Measurements from ENCODE around the gene DMBX1. TPM values are rescaled to one million over a fixed set of nuclear protein-coding genes. Genes with fewer than 3 reads are reported as not detected.

The DMBX1 gene
- total RNA-seq, 2 experiments from 2014 or later: 0.10 TPM; not detected in 1

DNA sequence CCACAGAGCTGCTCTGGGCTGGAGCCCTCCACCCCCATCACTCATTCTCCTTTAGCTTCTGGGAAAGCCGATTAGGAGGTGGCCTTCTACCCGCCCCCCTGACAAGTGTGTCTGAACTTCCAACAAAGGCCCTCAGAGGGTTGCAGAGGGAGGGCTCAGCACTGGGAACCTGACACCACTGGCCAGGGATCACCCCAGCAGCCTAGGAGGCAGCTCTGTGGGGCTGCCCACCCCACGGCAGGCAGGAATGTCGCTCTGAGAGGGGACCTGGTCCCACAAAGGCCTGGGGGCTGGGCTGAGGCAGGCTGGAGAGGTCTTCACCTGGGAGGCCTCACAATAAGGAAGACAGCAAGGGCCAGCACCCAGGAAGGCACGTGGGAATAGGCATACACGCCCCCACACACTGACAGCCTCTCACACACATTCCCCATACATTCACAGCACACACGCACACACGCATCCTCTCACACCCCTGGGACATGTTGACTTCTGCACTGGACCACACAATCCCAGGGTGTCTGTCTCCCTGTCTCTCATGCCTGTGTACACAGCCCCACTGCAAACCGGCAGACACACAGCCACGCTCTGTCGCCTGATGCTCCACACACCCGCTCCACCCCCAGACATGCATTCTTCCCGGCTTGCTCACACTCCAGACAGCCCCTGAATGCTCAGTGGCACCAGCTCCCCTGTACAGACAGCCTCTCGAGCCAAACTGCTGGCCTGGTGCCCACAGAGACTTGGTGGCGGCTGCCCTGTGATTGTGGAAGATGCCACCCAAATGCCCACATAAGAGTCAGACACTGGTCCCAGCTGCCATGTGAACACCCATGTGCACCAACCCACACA, 30.7 kb downstream of the DMBX1 start:
- Mint-ChIP-seq H3K4me1 (peaks cover 15% of the 10 kb centered on the region), H3K27me3 (peaks cover 25% of the 10 kb centered on the region), H3K27ac (peak overlapping the region; percentile 4), H3K4me3 (no peak overlapping the region), H3K36me3 (ENCODE audit: low read depth) (no peaks in the 10 kb centered on the region), H3K9me3 (no peaks in the 10 kb centered on the region)
- ChIA-PET POLR2A (no interaction called here), CTCF (interaction anchor here (1.1 to 1.9 kb wide), 2 partner anchors 9 to 75 kb away, joined by 3 to 4 read pairs; no protein-coding TSS in a partner anchor)
- no peak for DNase-seq

DNA sequence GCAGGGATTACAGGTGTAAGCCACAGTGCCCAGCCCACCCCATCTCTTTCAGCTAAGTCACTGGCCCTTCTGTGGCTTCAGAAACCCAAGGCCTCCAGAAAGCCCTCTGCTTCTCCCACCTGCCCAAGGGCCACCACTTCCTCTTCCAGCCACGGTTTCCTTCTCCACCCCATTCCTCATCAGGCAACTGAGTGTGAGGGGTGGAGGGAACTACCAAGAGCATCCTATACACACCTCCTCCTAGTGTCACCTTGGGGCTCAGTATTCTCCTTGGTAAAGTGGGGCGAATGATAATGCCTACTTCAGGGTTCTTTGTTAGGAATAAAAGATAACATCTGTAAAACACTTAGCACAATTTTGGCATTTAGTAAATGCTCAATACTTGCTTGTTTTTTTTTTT, 31.8 kb downstream of the DMBX1 start:
- Mint-ChIP-seq H3K36me3 (ENCODE audit: low read depth) (no peaks in the 10 kb centered on the region), H3K9me3 (no peaks in the 10 kb centered on the region), H3K4me3 (no peak overlapping the region), H3K27me3 (peaks cover 28% of the 10 kb centered on the region), H3K4me1 (peaks cover 15% of the 10 kb centered on the region), H3K27ac (no peak overlapping the region)
- ChIA-PET CTCF (interaction anchor here (1.1 to 2.7 kb wide), 5 partner anchors 8 to 76 kb away, joined by 3 to 12 read pairs (median 8); no protein-coding TSS in a partner anchor), POLR2A (interaction anchor here (0.6 kb wide), 1 partner anchor 141 kb away, joined by 3 read pairs; no protein-coding TSS in a partner anchor)
- DNase-seq: no peak

DNA sequence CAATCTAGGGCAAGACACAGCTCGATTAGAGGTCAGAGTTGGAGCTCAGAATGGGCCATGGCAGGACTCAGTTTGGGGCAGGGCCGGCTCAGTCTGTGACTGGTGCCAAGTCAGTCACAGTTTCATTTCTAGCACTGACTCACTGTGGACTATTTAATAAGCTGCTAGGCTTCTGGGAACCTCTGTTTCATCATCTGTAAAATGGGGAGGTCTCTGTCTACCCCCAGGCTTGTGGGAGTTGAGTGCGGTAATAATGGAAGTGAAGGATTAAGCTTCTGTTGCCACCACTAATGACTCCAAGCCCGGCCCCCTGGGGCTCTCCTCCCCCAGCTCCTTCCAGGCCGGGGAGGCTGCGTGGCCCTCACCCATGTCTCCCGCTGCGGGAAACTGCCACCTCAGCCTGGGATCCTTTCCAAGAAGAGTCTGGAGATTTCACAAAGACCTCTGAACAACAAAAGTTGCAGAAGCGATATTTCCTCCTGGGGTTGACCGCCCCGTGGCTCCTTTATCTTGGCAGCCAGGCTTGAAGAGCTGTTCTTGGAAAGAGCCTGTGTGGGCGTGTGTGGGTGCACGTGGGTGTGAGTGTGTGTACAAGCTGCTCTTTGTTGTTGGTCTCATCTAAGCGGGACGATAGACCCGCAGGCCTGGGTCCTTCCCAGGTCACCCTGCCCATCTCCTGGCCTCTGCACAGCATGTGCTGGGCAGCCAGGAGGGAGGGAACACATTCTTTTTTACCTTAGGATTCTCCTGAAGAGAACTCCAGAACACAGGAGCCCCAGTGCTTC, 32.7 kb downstream of the DMBX1 start:
- ChIA-PET CTCF (interaction anchor here (0.7 to 2.7 kb wide), 8 partner anchors 9 to 262 kb away, joined by 3 to 12 read pairs (median 5); a partner anchor contains a TSS), POLR2A (interaction anchor here (0.6 kb wide), 1 partner anchor 140 kb away, joined by 3 read pairs; no protein-coding TSS in a partner anchor)
- H3K4me1 Mint-ChIP-seq: peaks cover 15% of the 10 kb centered on the region
- DNase-seq: no peak
- H3K27me3 Mint-ChIP-seq: peaks cover 21% of the 10 kb centered on the region
- peak overlapping the region; percentile 41 for H3K27ac Mint-ChIP-seq
- no peak overlapping the region for H3K4me3 Mint-ChIP-seq
- H3K36me3 Mint-ChIP-seq (ENCODE audit: low read depth): no peaks in the 10 kb centered on the region
- H3K9me3 Mint-ChIP-seq: no peaks in the 10 kb centered on the region

DNA sequence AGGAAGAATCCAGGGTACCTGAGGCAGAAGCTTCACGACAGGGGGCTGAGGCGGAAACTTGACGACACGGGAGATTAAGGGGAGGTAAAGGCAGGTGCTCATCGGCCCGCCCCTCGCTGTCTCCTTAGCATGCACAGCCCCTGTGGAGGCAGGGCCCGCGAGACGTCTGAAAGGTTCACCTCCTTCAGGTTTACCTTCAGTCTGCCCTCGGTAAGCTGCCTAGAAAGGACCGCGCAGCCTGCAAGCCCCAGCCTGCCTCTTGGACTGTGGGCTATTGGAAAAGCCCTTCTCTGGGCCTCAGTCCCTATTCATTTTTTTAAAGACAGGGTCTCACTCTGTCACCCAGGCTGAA, 33.3 kb downstream of the DMBX1 start:
- Mint-ChIP-seq H3K9me3 (no peaks in the 10 kb centered on the region), H3K27ac (no peak overlapping the region), H3K4me3 (no peak overlapping the region), H3K4me1 (peaks cover 15% of the 10 kb centered on the region), H3K36me3 (ENCODE audit: low read depth) (no peaks in the 10 kb centered on the region), H3K27me3 (peaks cover 22% of the 10 kb centered on the region)
- POLR2A ChIA-PET: no interaction called here
- CTCF ChIA-PET: interaction anchor here (0.7 to 2.7 kb wide), 6 partner anchors 10 to 90 kb away, joined by 3 to 12 read pairs (median 5); a partner anchor contains a TSS
- DNase-seq: no peak

DNA sequence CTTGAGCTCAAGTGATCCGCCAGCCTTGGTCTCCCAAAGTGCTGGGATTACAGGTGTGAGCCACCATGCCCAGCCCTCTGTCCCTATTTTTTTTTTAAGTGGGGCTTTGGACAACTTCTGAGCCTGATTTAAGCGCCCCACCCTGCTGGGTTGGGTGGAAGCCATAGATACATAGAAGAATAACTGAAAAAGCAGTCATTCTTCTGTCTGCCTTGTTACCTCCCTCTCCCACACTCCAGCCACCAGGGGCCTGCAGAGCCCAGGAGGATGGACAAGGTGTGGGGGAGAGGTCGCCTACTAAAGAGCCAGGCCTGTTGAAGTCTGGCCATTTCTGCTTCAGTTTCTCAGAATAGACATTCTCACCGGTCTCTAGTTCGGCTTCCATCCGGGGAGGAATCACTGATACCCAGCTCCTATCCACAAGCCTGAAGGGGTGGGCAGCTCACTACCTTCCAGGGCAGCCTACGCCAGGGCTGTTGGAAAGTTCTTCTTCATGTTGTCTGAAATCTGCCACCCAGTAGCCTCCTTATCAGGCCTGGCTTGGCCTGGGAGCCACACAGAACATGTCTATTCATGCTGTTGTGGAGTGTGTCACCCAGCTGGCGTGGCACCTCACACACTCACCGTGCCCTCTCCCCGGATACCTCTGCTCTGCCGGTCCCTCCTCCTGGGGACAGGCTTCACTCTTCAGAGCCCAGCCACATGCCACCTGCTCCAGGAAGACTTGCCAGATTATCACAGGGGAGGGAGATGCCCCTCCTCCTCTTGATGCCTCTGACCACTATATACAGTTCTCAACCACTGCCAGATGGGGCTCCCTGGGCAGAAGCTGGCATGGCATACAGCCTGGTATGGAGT, 34.1 kb downstream of the DMBX1 start:
- Mint-ChIP-seq H3K36me3 (ENCODE audit: low read depth) (no peaks in the 10 kb centered on the region), H3K27me3 (peaks cover 18% of the 10 kb centered on the region), H3K9me3 (no peaks in the 10 kb centered on the region), H3K4me3 (no peak overlapping the region), H3K27ac (no peak overlapping the region), H3K4me1 (peaks cover 23% of the 10 kb centered on the region)
- DNase-seq: no peak
- CTCF ChIA-PET: interaction anchor here (0.7 to 2.7 kb wide), 6 partner anchors 12 to 91 kb away, joined by 3 to 12 read pairs (median 4); a partner anchor contains a TSS
- POLR2A ChIA-PET: no interaction called here

DNA sequence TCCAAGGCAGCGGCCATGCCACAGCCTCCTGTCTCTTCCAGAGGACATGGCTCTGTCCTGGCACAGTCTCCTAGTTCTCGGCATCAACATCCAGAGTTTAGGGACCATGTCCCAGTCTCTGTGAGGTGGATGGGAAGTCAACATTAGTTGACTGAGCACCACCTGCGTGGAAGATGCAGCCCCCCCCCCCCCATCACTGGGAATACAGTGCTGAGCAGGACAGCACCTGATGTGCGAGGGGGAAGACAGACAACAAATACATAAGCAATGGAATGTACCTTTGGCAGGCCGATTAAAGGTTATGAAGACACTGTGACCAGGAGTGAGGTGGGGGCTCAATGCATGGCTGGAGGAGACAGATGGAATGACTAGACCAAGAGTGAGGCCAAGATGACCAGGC, 35.2 kb downstream of the DMBX1 start:
- peaks cover 31% of the 10 kb centered on the region for H3K4me1 Mint-ChIP-seq
- H3K27me3 Mint-ChIP-seq: peaks cover 26% of the 10 kb centered on the region
- no peaks in the 10 kb centered on the region for H3K9me3 Mint-ChIP-seq
- no peaks in the 10 kb centered on the region for H3K36me3 Mint-ChIP-seq (ENCODE audit: low read depth)
- POLR2A ChIA-PET: no interaction called here
- no peak overlapping the region for H3K4me3 Mint-ChIP-seq
- no peak overlapping the region for H3K27ac Mint-ChIP-seq
- DNase-seq: no peak
- CTCF ChIA-PET: interaction anchor here (1.1 kb wide), 1 partner anchor 78 kb away, joined by 4 read pairs; no protein-coding TSS in a partner anchor

DNA sequence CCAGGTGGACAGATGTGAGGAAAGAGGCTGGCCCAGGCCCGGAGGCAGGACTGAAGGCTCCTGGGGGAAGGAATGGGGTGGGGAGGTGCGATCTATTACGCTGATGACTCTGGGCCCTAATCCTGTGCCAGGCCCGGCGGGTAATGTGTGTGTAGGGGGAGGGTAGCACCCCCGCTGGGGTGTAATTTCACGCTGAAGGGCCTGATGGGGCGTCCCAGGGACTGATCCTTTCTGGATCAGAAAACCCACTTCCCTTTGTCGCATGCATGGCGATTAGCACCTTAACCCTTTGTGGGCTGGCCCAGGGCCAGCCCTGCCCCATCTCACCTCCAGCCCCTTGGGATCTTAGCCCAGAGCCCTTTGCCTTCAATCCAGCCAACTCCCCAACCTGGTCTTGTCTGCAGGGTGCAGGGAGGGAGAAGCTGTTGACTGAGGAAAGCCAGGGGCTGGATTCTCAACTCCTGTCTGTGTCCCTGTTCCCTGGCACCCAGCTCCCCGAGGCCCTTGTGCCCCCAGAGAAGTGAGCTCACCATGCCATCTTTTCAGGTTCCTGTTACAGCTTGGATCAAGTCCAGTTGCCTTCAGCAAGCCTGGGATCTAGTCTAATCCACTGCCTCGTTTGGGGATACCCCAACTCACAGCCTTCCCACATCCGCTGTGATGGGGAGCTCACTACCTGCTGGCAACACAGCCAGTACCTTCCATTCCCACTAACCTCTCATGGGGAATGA, 35.8 kb downstream of the DMBX1 start:
- CTCF ChIA-PET: interaction anchor here (1.6 to 4.8 kb wide), 3 partner anchors 10 to 78 kb away, joined by 5 to 18 read pairs (median 14); a partner anchor contains a TSS
- Mint-ChIP-seq H3K36me3 (ENCODE audit: low read depth) (no peaks in the 10 kb centered on the region), H3K27me3 (peaks cover 26% of the 10 kb centered on the region), H3K4me3 (no peak overlapping the region), H3K27ac (no peak overlapping the region), H3K9me3 (no peaks in the 10 kb centered on the region), H3K4me1 (peaks cover 31% of the 10 kb centered on the region)
- POLR2A ChIA-PET: no interaction called here
- DNase-seq: no peak

DNA sequence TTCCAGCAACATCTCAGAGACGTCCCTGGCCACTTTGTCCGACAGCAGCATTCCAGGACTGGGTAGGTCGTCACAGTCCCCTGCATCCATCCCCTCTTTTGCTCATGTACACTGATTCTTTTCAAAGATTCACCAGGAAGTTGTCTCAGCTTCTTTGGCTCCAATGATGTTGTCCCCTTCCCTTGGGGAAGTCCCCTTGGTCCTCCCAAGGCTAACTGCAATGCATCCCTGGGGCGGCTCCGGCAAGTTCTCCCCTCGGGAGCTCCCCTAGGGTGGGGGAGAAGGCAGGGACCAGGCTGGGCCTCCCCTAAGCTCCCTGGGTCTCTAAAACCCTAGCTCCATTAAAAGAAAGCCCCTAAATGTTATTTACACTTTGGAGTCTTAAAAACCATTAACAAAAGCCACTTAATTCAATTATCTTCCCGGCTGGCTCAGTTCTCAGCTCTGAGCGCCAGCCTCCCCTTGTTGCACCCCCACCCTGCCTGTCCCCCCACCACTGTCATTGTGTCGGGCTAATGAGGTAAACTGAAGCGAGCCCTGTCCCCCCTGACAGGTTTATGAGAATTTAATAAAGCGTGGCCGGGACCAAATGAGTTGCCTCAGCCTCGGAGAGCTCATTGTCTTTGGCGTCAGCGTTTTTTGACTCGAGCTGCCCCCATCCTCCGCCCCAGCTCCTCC, 36.5 kb downstream of the DMBX1 start:
- DNase-seq: no peak
- Mint-ChIP-seq H3K4me3 (no peak overlapping the region), H3K9me3 (no peaks in the 10 kb centered on the region), H3K4me1 (peaks cover 31% of the 10 kb centered on the region), H3K27me3 (peaks cover 26% of the 10 kb centered on the region), H3K27ac (no peak overlapping the region), H3K36me3 (ENCODE audit: low read depth) (no peaks in the 10 kb centered on the region)
- CTCF ChIA-PET: interaction anchor here (0.9 to 4.8 kb wide), 5 partner anchors 9 to 79 kb away, joined by 3 to 18 read pairs (median 5); partner anchors contain the start of gene DMBX1
- POLR2A ChIA-PET: no interaction called here

DNA sequence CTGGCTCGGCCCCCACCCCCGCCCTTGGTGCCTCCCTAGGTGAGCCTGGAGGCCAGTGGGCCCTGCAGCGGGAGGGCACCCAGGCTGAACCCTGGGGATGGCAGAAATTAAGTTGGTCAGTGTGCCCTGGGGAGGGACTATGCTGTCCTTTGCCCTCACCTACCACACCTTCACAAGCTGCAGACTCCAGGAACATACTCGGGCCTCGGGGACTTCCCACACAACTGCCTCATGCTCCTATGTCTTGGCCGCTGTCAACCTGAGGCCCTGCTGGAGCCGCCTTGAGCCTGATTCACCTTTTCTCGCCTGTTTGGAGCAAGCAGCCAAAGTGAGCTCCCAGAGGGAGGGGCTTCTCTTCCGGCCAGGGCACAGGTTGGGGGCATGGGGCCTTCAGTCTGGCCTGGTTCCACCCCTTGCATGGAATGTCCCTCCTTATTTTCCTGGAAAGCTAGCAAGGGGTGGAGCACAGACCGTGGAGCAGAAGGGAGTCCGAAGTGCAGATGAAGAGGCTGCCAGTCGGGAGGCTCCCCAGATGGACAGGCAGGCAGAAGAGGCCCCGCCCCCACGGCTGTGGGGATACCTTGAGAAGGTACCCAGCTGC, 37.2 kb downstream of the DMBX1 start:
- H3K4me3 Mint-ChIP-seq: no peak overlapping the region
- no peak overlapping the region for H3K27ac Mint-ChIP-seq
- no peaks in the 10 kb centered on the region for H3K36me3 Mint-ChIP-seq (ENCODE audit: low read depth)
- H3K27me3 Mint-ChIP-seq: peaks cover 26% of the 10 kb centered on the region
- POLR2A ChIA-PET: no interaction called here
- no peaks in the 10 kb centered on the region for H3K9me3 Mint-ChIP-seq
- CTCF ChIA-PET: interaction anchor here (0.9 to 4.8 kb wide), 8 partner anchors 8 to 85 kb away, joined by 3 to 18 read pairs (median 4); partner anchors contain the start of genes DMBX1 and KNCN
- DNase-seq: no peak
- peaks cover 27% of the 10 kb centered on the region for H3K4me1 Mint-ChIP-seq

DNA sequence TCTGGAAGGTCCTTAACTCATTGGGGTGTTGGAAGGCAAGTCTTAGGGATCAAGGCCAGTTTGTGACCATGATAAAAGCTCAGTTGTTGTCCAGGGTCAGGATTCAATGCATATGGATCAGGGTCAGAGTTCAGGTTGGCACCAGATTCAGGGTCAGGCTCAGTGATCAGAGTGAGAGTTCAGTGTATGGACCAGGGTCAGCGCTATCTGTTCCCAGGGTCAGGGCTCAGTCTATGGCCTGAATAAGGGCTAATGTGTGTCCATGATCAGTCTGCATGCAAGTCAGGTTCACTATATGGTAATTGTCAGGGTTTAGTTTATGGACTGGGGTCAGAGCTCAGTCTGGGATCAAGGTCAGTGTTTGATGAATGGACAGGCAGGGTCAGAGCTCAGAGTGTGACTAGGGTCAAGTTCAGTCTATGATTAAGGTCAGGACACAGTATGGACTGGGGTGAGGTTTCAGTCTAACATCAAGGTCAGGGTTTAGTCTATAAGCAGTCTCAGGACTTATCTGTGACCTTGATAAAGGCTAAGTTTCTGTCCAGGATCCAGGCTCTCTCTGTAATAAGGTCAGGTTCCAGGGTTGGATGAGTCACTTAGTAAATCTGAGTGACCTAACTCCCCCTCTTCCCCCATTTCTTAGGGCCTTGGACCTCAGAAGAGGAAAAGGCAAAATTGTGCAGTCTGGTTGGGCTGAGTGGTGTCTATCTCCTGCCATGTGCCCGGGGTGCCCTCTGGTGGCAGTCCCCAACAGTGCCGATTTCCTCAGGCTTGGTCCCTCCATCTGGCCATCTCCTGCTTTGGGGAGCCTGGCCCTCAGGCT, 38.0 kb downstream of the DMBX1 start:
- peak; percentile 79 for DNase-seq
- H3K36me3 Mint-ChIP-seq (ENCODE audit: low read depth): no peaks in the 10 kb centered on the region
- CTCF ChIA-PET: interaction anchor here (0.7 to 4.8 kb wide), 10 partner anchors 24 to 131 kb away, joined by 3 to 18 read pairs (median 4); partner anchors contain the start of gene KNCN
- POLR2A ChIA-PET: no interaction called here
- H3K4me3 Mint-ChIP-seq: no peak overlapping the region
- H3K27me3 Mint-ChIP-seq: peaks cover 26% of the 10 kb centered on the region
- H3K27ac Mint-ChIP-seq: no peak overlapping the region
- no peaks in the 10 kb centered on the region for H3K9me3 Mint-ChIP-seq
- peaks cover 19% of the 10 kb centered on the region for H3K4me1 Mint-ChIP-seq

All from activated CD4-positive, alpha-beta T cell treated with anti-CD3 and anti-CD28 coated beads, Interleukin-2, amount 10 ng/mL, durations not matched to agents 7 days and 5 days (primary cell).